Measurements from ENCODE around the gene TTC9B. TPM values are rescaled to one million over a fixed set of nuclear protein-coding genes. Genes with fewer than 3 reads are reported as not detected.

TTC9B gene
- total RNA-seq, 1 experiment from 2014 or later = not detected

DNA sequence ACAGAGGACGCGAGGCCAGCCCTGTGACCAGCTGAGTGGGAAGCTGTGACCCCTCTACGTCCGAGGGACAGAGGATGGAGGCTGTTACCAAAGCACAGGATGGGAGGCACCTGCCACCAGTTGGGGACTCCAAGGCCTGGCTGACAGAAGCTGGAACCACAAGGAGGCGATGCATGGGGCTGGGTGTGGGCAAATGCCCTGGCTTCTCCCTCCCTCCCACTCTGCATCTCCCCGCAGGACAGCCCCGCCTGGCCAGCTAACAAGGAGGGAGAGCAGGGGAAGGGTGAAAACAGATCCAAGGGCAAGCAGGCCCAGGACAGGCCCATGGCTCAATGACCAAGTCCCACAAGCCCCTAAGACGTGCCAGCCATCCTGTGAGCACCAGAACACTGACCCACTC, 38.3 kb upstream of the TTC9B start (continued):
- TF ChIP-seq, protein P1, sequence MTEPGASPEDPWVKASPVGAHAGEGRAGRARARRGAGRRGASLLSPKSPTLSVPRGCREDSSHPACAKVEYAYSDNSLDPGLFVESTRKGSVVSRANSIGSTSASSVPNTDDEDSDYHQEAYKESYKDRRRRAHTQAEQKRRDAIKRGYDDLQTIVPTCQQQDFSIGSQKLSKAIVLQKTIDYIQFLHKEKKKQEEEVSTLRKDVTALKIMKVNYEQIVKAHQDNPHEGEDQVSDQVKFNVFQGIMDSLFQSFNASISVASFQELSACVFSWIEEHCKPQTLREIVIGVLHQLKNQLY (CRISPR knock-in tag; IDR thresholded peaks at IDR 0.05) = no peak
- no peak for TF ChIP-seq NR2C2 (CRISPR knock-in tag; IDR thresholded peaks at IDR 0.05)
- no peak for TF ChIP-seq FOXP1 (CRISPR knock-in tag; IDR thresholded peaks at IDR 0.05; ENCODE audit: borderline replicate concordance)
- TF ChIP-seq FOXK1 (CRISPR knock-in tag; IDR thresholded peaks at IDR 0.05) = no peak

DNA sequence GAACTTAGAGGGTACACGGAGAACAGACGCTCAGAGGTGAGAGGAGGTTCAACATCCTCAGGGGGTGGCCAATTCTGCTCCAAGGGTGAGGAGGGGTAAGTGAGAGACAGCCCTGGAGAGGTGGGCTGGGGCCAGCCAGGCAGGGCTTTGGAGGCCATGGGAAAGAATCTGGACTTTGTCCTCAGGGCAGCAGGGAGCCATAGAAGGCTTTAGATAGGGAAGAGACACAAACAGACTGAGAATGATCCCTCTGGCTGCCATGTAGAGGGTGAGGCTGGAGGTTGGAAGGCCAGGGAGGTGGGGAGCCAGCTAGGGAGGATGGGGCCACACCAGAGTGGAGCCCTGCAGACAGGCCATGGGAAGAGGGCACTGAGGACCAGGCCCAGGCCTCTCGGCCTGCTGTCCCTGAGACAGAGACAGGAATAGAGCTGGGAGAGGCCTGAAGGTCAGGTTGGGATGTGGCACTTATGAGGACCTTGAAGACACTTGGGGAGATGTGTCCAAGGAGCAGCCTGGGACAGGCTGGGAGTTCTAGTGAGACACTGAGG, 37.5 kb upstream of the TTC9B start:
- CTCF ChIA-PET = no interaction called here
- no peak overlapping the region for H3K4me3 Mint-ChIP-seq
- TF ChIP-seq PRRX2 (CRISPR knock-in tag; IDR thresholded peaks at IDR 0.05) = no peak
- TF ChIP-seq SMAD3 (CRISPR knock-in tag; IDR thresholded peaks at IDR 0.05; ENCODE audit: borderline replicate concordance) = no peak
- no peak for TF ChIP-seq MYBL2 (CRISPR knock-in tag; IDR thresholded peaks at IDR 0.05)
- TF ChIP-seq ZNF317 (CRISPR knock-in tag; IDR thresholded peaks at IDR 0.05; ENCODE audit: borderline replicate concordance, low read depth) = no peak
- no peak for TF ChIP-seq SOX15 (CRISPR knock-in tag; IDR thresholded peaks at IDR 0.05)
- TF ChIP-seq, protein P2, sequence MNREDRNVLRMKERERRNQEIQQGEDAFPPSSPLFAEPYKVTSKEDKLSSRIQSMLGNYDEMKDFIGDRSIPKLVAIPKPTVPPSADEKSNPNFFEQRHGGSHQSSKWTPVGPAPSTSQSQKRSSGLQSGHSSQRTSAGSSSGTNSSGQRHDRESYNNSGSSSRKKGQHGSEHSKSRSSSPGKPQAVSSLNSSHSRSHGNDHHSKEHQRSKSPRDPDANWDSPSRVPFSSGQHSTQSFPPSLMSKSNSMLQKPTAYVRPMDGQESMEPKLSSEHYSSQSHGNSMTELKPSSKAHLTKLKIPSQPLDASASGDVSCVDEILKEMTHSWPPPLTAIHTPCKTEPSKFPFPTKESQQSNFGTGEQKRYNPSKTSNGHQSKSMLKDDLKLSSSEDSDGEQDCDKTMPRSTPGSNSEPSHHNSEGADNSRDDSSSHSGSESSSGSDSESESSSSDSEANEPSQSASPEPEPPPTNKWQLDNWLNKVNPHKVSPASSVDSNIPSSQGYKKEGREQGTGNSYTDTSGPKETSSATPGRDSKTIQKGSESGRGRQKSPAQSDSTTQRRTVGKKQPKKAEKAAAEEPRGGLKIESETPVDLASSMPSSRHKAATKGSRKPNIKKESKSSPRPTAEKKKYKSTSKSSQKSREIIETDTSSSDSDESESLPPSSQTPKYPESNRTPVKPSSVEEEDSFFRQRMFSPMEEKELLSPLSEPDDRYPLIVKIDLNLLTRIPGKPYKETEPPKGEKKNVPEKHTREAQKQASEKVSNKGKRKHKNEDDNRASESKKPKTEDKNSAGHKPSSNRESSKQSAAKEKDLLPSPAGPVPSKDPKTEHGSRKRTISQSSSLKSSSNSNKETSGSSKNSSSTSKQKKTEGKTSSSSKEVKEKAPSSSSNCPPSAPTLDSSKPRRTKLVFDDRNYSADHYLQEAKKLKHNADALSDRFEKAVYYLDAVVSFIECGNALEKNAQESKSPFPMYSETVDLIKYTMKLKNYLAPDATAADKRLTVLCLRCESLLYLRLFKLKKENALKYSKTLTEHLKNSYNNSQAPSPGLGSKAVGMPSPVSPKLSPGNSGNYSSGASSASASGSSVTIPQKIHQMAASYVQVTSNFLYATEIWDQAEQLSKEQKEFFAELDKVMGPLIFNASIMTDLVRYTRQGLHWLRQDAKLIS (CRISPR knock-in tag; IDR thresholded peaks at IDR 0.05; ENCODE audit: borderline replicate concordance) = no peak
- no peak for TF ChIP-seq GTF2I (CRISPR knock-in tag; conservative IDR thresholded peaks at IDR 0.05)
- TF ChIP-seq ERG (CRISPR knock-in tag; IDR thresholded peaks at IDR 0.05) = no peak
- TF ChIP-seq ZNF425 (CRISPR knock-in tag; conservative IDR thresholded peaks at IDR 0.05) = no peak

DNA sequence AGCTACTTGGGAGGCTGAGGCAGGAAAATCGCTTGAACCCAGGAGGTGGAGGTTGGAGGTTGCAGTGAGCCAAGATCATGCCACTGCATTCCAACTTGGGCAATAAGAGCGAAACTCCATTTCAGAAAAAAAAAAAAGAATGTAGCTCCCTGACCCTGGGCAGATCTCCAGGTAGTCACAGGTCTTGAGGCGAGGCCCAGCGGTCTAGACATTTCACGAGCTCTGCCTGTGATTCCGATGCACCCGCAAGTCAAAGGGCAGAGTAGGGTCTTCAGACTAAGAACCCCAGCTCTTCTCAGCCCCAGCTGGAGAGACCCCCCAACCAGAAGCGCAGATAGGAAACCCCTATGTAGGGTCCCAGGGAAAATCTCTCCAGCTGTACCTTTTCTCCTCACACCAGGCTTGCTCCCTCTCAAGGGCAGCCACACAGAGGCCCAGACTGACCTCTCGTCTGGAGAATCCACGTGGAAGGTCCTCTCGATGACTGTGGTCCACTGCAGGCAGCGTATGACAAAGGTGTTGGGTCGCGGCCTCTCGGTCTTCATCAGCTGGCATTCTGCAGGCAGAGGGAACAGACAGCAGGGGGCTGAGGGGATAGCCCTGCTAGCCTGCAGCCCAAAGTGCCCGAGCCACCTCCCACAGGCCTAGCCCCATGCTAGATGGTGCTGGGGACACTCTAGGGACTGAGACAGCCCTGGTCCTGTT, 36.7 kb upstream of the TTC9B start:
- ATAC-seq (no peak), DNase-seq (ENCODE audit: low spot score) (no peak)
- H3K27me3 Mint-ChIP-seq (ENCODE audit: low read depth) = no peaks in the 10 kb centered on the region
- CTCF ChIA-PET = interaction anchor here (0.5 to 1.2 kb wide), 3 partner anchors 38 to 63 kb away, joined by 3 to 6 read pairs (median 4); no protein-coding TSS in a partner anchor
- H3K4me1 Mint-ChIP-seq = peaks cover 16% of the 10 kb centered on the region
- no peaks in the 10 kb centered on the region for H3K9me3 Mint-ChIP-seq
- no peak overlapping the region for H3K4me3 Mint-ChIP-seq
- POLR2A ChIA-PET = interaction anchor here (0.7 kb wide), 1 partner anchor 140 kb away, joined by 3 read pairs; no protein-coding TSS in a partner anchor
- H3K36me3 Mint-ChIP-seq = peaks cover 23% of the 10 kb centered on the region
- H3K27ac Mint-ChIP-seq = peak overlapping the region; percentile 36; the same call in 1 of the 2 replicates
- TF ChIP-seq FOXJ3 (CRISPR knock-in tag; IDR thresholded peaks at IDR 0.05; ENCODE audit: borderline replicate concordance) = no peak
- no peak for TF ChIP-seq CREM (CRISPR knock-in tag; IDR thresholded peaks at IDR 0.05)
- TF ChIP-seq STAT6 (CRISPR knock-in tag; conservative IDR thresholded peaks at IDR 0.05; ENCODE audit: low read depth) = no peak
- TF ChIP-seq RELA (CRISPR knock-in tag; IDR thresholded peaks at IDR 0.05; ENCODE audit: borderline replicate concordance) = no peak
- TF ChIP-seq ATF1 (CRISPR knock-in tag; IDR thresholded peaks at IDR 0.05) = no peak
- no peak for TF ChIP-seq EMX1 (CRISPR knock-in tag; IDR thresholded peaks at IDR 0.05)
- TF ChIP-seq NR1H2 (CRISPR knock-in tag; IDR thresholded peaks at IDR 0.05) = no peak
- no peak for TF ChIP-seq E2F1 (CRISPR knock-in tag; IDR thresholded peaks at IDR 0.05)

More for the DNA sequence above, 37.5 kb upstream of the TTC9B start:
- Mint-ChIP-seq H3K27ac (no peak overlapping the region), H3K4me1 (peaks cover 16% of the 10 kb centered on the region), H3K9me3 (no peaks in the 10 kb centered on the region), H3K36me3 (peaks cover 25% of the 10 kb centered on the region), H3K27me3 (ENCODE audit: low read depth) (no peaks in the 10 kb centered on the region)
- DNase-seq (ENCODE audit: low spot score) = no peak
- ATAC-seq = no peak
- POLR2A ChIA-PET = no interaction called here
